ENCODE data around the gene AMOTL2.

AMOTL2 gene

DNA sequence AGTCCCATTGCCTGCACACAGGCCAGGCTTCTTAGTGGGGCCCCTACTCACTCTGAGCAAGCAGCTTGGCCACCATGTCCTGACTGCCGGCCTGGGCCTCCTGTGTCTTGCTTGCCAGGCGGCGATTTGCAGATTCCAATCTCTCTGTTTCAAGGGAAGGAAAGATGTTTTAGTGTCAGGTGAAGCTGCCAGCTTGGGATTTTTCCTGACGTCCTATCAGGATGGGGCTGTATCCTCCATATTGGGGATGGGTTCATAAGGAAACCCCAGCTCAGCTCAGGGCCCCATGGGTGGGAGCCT is 8.5 kb downstream of the AMOTL2 start:
- DNase-seq: no peak

DNA sequence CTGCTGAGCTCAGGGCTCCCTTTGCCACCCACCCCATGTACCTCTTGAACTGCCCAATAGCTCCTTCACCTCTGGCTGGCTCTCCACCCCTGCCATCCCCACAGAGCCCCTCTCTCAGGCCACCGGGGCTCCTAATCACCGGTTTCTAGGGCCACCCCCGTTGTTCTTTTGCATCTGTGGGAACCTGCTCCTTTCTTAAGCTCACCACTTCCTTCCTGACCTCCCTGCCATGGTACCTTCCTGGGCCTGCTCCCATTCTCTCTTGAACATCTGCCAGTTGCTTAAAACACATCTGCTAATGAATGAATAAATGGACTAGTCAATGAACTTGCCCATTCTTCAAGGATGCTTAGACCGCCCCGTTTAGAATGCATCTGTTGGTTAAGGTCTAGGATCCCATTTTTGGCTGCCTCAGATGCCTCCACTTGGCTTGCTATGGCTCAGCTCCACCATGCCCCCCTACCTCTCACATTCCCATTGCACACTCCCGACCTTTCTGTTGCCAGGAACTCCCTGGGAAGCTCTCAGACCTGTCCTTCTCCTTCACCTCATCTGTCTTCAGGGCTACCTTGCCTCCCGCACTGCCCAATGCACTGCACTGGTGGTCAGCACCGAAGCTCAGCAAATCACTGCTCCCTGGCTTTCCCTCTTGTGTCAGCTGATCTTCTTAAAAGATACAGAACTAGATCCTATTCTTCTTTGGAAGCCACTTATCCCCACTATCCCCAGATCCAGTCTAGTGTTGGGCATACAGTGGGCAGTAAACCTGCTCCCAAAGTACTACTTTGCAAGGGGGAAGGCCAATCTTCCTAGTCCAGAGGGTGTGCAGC is 9.1 kb downstream of the AMOTL2 start:
- no peak for DNase-seq

DNA sequence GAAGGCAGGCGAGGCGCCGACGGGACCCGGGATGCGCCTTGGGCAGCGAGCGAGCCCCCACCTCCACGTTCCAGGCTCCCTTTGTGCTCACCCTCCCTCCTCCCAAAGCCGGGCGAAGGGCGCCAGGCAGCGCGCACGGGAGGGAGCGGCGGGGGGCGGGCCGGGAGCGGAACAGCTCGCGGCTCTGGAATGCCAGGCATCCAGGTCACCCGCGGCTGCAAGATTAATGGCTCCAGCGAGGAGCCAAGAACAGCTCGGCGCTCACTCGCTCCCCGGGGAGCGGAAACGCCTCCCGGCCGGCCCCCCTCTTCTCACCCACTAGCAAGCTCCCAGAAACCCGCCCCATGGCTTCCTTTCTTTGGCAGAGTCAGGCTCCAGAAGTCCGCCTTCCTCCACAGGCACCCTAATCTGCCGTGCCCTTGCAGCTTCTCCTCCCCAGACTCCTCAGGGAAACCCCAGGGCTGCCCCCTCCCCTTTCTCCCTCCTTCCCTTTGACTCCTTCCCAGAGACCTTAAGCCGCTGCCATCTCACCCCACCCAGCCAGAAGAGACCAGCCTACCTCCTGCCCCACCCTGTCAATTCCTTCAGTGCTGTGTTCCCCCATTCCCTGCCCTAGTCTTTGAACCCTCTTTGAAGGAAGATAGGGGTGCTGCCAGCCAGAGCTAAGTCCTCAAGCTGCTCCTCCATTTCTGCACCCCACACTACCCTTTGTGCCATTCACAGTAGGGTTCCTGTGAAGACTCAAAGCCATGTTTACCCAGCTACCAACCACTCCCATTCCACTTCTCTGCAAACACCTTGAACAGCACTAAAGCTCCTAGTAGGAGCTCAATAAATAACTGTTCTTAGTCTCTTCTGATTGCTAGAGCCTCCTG is 9.9 kb downstream of the AMOTL2 start:
- DNase-seq: no peak

DNA sequence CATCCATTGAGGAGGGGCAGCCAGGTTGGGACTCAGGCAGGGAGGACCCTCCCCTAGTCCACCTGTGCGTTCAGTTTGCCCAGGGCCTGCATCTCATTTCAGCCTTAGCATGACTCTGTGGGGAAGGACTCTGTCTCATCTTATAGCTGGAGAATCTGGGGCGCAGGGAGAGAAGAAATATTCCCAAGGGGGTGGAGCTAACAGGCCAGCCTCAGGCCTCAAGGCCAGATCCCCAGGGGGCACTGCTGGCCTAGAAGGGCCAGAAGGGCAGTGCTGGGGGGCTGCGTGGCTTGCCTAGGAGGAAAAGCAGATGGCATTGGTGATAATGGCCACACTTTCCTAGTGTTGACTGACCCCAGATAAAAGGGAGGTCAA is 10.9 kb downstream of the AMOTL2 start:
- DNase-seq: no peak

DNA sequence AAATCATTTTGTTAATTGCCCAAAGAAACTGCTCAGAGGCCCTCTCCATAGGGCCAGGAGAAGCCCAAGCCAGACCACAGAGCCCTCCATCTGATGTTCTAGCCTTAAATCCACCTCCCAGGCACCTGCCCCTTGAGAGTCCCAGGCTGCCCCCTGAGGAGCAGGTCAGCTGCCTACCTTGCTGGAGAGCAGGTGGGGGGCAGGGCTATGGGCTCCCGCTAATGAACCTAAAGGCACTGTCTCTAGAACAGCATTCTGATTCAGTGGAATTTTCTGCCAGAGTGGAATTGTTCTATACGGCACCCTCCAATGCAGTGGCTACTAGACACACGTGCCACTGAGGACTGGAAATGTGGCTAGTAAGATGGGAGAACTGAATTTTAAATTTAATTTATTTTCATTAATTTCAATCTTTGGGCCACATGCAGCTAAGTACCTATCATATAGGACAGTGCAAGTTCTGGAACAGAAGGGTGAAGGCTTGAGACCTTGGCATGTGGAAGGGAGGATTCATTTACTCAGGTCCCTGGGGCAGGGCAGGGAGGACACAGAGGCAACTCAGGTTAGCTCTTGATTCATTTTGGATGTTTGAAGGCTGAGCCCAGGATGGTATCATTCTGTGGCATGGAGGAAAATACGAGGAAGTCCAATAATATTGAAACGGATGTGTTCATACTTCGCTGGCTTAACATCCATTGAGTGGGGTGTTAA is 11.4 kb downstream of the AMOTL2 start:
- no peak for DNase-seq

DNA sequence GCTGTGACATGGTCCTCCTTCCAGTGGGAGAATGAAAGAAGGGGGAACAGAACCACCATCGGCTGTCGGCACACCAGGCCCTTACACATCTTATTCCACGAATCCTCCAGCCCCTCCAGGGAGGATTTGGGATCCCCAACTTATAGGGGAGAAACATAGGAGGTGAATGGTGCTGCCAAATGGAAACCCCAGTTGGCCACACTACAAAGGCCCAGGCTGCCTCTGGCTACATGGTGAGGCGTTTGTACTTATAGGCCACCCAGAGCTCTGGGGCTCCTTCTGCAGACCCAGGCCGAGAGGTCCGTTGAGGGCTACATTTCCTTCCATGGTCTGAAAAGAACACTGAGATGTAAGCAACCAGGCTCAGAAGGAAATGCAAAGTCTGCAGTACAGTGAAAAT is 12.0 kb downstream of the AMOTL2 start:
- DNase-seq: no peak

DNA sequence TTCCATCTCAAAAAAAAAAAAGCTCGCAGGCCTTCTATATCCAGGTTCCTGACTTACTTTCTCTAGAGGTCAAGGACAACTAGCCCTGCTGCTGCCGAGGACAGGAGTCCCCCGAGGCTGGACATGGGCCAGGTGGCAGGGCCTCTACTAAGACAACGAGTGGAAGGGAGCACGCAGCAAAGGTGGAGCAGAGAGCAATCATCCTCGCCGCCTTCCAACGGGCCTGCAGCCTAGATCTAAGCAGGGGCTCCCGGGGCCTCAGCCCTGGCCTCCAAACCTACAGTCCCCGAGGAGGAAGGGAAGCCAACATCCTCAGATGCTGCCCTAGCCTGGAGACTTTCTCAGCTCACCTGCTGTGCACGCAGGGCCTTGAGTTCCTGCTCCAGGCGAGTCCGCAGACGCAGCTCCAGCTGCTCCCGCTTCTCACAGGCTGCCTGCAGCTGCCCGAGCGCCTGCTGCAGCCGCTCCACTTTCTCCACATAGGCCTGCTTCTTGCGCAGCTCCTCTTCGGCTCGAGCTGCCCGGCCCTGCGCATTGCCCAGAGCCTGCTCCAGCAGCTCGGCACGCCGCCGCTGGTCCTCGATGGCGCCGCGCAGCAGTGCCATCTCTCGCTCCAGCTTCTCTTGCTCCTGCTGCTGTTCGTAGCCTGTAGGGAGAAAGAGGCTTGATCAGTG is 12.9 kb downstream of the AMOTL2 start:
- DNase-seq: no peak

DNA sequence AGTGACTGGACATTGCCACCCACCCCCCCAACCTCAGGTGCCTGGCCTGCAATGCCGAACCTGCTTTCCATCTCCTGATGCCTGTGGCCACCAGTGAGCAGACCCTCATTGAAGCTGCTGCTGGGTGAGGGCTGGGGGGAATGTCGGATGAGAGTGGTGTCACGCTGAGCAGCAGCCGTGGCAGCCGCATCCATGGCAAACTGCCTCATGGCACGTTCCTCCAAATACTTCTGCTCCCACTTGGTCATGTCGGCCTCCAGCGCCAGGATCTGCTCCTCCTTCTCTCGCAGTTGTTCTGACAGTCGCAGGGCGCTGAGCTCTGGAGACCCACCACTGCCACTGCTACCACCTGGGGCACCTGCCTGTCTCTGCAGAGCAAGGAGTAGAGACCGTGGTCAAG is 14.2 kb downstream of the AMOTL2 start:
- no peak for DNase-seq

DNA sequence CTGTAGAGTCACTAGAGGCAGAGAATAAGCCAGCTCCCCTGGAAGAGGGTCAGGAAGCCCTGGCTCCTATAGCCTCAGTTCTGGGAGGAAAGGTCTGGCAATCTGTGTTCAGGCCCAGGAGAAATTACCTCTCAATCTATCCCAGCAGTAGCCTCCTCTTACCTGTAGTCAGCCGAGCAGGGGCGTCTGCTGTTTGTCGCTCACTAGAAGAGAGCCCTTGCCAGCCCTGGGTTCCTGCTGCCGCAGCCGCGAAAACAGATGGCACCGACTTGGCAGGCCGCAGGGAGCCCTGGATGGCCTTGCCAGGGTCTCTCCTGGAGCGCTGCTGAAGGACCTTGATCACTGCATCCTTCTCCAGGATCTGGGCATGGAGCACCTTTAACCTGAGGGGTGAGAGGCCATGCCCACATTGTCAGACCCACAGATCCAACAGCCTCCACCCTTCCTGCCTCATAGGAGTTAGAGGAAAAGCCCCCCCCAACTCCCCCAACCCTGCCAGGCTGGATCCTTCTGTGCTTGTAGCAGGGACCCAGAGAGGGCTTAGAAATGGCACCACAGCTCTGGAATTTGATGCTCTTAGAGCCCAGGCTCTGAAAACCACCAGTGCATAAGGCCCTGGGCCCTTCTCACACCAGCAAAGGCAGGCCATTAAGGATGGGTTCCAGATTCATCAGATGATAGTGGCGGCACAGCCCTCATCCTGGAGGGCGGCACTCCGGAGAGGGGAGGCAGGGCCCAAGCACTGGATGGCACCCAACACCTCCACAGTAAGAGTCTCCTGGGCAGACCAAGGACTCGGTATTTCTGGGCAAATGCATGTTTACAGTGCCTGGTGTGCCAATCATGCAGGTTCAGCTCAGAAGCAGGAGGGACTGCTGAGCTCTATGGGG is 14.9 kb downstream of the AMOTL2 start:
- no peak for DNase-seq

DNA sequence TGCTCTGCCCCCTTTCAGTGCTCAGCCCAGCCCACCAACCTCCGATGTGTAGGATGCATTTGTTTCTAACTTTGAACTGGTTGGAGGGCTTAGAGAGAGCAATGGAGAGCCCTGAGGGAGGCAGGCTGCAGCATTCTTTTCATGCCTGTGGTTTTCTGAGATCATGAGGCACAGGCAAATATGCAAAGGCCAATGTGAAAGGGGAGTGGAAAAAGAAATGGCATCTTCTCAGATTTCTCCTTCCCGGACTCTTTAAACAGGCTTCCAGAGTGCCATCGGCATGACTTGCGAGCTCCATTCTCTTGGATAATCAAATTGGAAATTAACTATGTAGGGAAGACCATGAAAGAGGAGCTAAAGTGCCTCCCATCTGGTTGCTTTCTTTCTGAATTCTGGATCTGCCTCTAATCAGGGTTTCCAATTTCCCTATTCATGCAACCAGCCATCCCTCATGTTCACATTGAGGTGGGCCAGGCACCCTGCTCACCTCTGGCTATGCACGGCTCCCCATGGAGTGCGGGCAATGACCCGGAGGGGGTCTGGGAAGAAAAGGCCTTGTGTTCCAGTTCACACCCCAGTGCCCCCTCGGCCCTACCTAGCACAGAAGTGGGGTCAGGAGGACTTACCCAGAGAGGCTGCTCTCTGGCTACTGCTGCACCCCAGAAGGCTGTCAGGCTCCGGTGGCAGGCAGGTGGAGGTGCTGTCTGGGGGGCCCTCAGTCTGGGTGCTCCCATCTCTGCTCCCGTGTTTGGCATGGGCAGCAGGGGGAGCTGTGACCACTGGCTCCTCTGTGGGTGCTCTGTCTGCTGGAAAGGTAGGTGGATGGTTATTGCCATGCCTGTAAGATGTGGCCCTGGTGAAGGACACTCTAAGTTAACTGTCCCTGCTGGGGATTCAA is 16.1 kb downstream of the AMOTL2 start:
- no peak for DNase-seq

DNA sequence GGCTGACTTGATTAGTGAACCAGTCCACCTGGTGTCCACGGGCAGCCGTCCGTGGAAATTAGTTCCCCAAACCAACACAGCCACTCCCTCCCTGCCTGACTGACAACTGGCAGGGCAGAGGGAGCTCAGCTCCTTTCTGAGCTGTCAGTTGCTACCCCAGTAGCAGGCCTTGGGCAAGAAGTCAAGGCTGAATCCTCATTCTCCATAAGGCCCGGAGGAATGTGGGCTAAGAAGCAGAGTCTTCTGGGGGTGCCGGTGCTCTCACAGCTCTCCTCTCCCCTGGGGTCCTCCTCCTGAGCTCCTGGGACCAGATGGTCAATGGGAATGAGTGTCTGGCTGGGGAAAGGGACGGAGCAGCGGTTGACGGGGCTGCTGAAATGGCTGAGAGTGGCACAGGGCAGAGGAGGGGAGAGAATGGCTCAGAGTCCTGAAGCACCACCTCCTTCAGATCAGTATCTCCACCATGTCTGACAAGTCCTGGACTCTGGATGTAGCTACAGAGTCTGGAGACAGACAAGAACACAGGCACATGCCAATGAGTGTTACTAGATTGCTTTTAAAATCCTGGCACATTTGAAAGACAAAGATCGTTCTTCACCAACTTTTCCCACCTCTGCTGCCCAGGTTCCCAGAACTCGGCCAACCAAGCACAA is 16.9 kb downstream of the AMOTL2 start:
- DNase-seq: no peak

DNA sequence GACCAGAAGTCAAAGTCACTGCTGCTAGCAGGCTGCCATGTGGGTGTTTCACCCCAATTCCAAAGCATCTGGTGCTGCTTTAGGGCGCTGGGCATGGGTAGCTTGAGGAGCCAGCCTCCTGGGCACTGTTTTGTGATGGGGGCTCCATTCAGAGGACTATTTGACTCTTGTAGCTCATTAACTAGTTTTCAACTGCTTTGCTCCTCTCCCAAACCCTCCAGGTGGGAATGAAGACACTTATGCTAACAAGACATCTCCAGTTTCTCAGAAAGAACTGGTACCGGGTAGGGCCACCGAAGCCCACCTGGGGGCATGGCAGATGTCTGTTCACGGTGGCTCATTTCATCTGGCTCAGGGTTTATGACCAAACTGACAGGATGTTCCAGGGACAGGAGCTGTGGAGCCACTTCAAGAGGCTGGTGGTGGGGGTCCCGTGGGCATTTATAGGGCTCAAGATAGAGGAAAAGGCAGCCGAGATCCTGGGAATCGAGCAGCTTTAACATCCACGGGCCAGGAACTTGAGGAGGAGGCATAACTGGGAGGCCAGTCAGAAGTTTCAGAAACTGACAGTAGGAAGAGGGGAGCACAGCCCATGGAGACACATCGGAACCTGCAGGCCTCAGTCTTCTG is 17.7 kb downstream of the AMOTL2 start:
- no peak for DNase-seq

DNA sequence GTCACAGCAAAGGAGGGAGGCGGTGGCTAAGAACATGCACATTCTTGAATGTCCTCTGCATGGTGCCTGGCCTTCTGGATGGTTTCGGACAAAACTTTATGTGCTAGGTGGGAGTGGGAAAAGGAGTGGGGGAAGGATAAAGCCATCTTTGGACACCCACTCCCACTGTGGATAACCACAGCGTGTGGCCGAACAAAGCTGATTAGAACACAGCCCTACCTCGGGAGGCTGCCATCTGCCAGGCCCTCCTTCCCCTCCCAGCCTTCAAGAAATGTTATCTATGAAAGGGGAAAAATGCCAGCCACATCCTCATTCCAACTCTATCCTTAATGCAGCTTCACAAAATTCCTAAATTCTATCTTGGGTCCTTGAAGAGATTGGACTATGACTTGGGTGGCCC is 18.8 kb downstream of the AMOTL2 start:
- DNase-seq: no peak

DNA sequence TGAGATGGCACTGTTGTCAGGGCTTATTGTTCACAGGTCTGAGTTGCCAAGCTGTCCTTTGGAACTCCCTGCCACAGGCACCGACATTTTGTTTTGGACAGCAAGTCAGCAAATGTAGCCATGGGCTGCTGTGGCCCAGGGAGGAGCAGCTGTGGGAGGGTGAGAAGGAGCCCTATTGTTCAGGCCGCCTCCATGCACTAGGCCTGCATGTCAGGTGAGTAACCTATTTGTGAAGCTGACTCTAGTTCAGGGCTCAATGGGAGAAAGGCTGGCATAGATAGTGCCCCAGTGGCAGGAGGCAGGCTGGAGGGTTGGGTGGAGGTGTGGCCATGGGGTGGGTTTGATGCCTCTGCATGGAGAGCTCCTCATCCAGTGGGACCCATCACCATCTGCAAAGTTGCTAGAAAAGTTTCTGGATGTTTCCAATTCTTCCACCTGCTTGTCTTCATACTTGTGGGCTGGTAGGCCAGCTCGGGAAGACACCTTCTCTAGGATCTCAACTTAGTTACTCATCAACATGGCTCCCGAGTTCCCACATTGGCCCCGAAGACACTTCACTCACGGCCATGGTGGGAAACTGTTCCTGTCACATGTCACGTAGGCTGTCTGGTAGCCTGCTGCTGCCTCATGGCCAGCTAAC is 19.5 kb downstream of the AMOTL2 start:
- no peak for DNase-seq

DNA sequence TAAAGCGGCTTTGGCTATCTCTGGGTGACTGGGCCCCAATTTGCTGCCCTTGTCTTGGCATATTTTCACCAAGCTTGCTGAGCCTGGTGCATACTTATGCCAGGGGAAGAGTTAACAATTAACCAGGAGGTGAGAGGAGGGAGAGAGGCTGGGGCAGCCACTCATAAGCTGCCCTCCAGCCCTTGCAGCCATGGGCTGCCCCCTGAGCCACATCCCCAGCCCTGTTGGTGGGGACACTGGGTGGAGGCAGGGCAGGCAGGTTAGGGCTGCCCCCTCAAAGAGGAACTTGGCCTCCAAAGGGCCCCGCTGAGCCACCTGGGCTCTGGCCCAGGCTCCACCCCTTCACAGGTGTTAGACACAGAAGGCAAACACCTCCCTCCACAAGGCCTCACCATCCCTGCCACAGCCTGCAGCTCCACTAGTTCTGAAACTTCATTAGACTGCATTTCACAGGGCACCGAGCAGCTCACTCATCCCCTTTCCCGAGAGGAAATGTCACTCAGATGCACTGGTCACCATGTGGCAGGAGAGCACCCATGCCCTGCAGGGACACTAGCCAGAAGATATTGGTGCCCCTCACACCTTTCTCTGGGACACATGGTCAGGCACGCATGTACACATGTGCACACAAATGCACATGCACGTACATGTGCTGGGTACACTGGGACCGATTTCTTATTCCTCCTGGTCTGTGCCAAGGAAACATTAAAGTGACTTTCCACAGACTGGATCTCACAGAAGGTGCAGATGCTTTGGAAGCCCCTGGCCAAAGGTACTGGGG is 20.2 kb downstream of the AMOTL2 start:
- no peak for DNase-seq

DNA sequence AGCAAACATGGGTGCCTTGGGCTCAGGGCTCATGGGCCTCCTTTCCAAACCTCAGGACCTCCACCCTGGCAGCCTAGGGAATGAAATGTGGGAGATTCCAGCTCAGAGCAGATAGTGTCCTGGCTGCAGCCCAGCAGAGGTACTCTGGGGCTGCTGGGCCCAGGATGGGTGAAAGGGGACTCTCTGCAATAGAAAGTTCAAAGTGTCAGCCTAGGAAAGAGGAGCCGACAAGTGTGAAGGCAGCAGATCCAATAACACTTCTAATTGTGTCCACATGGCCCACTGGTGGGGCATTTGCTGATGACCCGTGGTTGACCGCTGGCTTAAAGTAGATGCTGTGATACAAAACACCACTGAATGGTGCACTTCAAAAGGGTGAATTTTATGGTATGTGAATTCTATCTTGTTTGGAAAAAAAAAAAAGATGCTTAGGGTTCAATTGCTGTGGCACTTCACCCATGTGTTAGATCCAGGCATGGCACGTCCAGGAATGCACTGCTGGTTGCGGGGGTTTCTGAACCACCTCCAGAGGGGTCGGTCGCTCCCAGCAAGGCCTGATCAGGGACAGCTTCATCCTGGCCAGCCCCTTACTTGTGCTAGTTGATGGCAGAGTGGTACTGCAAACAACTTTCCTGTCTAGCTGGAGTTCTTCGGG is 20.9 kb downstream of the AMOTL2 start:
- DNase-seq: no peak

DNA sequence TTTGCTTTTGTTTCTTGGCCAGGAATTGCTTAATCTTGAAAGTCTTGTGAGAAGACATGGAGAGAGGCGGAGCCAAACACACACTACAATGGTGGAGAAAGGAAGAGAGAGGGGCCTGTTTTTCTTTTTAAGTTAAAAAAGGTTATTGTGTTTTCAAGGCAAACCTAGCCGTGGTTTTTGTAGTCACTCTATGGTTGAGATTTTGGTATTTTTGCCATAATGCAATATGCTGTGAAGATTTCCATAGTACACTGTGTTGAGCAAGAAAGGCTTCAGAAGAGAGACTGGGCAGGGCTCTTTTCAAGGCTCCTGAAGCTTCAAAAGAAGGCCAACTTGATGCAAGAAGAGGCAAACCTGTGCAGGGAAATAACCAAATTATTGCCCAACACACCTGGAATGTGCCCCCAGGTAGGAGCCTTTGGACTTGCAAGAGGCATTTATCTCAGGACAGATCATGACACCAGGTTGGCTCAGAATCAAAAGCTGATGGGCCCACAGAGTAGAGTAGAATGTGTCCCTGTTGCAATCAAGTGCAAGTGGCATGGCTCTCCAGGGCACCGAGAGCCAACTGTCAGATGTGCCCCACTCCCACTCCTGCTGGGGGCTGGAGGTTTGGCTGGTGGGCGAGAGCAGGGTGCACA is 22.1 kb downstream of the AMOTL2 start:
- no peak for DNase-seq

DNA sequence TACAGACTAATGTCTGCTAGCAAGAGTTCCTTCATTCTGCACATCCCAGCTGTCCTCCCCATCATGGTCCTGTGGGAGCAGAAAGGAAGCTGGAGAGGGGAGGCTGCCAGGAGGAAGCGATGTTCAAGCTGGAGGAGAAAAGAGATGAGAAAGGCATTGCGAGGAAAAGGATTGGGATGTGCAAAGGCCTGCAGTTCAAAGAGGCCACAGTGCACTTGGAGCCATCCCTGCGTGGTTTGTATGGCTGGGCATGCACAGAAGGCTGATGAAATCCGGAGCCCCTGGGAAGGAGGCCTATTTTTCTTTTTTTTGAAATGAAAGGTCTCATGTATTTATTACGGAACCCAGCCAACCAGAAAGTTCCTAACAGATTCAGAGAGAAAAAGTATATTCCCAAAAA is 22.8 kb downstream of the AMOTL2 start:
- DNase-seq: no peak
